Thyroid gland (tissue), 4 donors: ENCODE data around the gene PCDHGB6. TPM values are rescaled to one million over a fixed set of nuclear protein-coding genes. Genes with fewer than 3 reads are reported as not detected.

Experiments
- DNase-seq, 2 donors: peaks; one replicate each; pipeline ENCODE4 v3.0.0-alpha.2; 2019
- H3K27ac ChIP-seq, 3 donors: fragments of 200-600 bp; sonication (generic); 1 replicate in 2 of 3; 2 replicates in 1 of 3; pipeline ENCODE4 v1.5.1; 2016 to 2019; ENCODE audit warnings: mild to moderate bottlenecking in 1 of 3, moderate library complexity in 1 of 3
- H3K27me3 ChIP-seq: fragments of 200-600 bp; sonication (generic); one replicate; pipeline ENCODE4 v1.5.1; 2019
- H3K36me3 ChIP-seq, 2 donors: fragments of 200-600 bp; sonication (generic); one replicate each; pipeline ENCODE4 v1.5.1; 2016 to 2019
- H3K4me1 ChIP-seq, 2 donors: fragments of 200-600 bp; sonication (generic); one replicate each; pipeline ENCODE4 v1.5.1; 2017 to 2019
- H3K4me3 ChIP-seq, 3 donors: fragments of 200-600 bp; sonication (generic); replicated peaks in 1 of 3; 1 replicate in 2 of 3; 2 replicates in 1 of 3; pipeline ENCODE4 v1.5.1; 2016; ENCODE audit warnings: mild to moderate bottlenecking in 1 of 3
- H3K9me3 ChIP-seq: fragments of 200-600 bp; sonication (generic); one replicate; pipeline ENCODE4 v1.5.1; 2017
- POLR2A ChIP-seq, 2 donors: fragments of 450-650 bp; IDR thresholded peaks; one replicate each; pipeline ENCODE4 v1.6.1; 2017; ENCODE audit warnings: antibody characterized with exemption in 2 of 2, mild to moderate bottlenecking in 2 of 2, moderate library complexity in 1 of 2
- WGBS, 2 donors: methylation state at CpG; one replicate each; pipeline ENCODE4 v1.1.5; 2017; 5-methylcytosine and 5-hydroxymethylcytosine counted together
- intact Hi-C: fragments of 100-400 bp; cut with DNase I; formaldehyde crosslinking; loops from one replicate; pipeline ENCODE4 v1.15.1; 2023
- total RNA-seq, 4 donors: library from RNA; depleted of rRNA; stranded (reverse); fragments of >200 nt; gene quantifications; one replicate each; pipeline ENCODE4 v1.2.3, GENCODE V29; 2016
- TF ChIP-seq, protein P1 (sequence below), 6 experiments: fragments of 200-600 bp in 3 of 6; fragments of 450-650 bp in 3 of 6; sonication (generic) in 3 of 6; IDR thresholded peaks; one replicate each; pipeline ENCODE4 v1.5.1; 2016 to 2019; ENCODE audit warnings: antibody characterized with exemption in 6 of 6, mild to moderate bottlenecking in 2 of 6, inconsistent platforms in 1 of 6, moderate library complexity in 1 of 6

PCDHGB6 gene
- total RNA-seq, 4 donors from 2014 or later: 9.5 to 11.4 (median 10.9) TPM

DNA sequence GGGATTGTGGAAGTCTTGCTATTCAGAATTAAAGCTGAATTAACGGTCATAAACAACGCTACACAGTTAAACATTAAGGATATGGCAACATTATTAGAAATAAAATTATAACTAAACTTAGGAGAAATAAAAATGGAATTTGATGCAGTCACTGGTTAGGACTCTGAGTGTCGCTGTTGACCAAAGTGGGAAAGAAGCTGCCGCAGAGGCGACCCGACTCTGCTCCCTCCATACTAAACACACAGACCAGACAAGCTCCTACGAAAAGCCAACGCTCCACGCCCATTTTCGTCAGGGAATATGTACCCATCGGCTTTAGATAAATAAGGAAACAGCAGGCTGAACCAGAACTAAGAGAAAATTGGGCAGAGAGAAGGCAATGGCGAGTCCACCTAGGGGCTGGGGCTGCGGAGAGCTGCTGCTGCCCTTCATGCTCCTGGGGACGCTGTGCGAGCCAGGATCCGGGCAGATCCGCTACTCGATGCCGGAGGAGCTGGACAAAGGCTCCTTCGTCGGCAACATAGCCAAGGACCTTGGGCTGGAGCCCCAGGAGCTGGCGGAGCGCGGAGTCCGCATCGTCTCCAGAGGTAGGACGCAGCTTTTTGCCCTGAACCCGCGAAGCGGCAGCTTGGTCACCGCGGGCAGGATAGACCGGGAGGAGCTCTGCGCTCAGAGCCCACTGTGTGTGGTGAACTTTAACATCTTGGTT lies 43.7 kb upstream of the PCDHGB6 start, which contains the start of gene PCDHGA5:
Gene PCDHGA5, plus strand, starts transcription at position 211 of the 709 bp plus-strand sequence. Its CDS starts 169 bp downstream, at position 380.
- no peak within 1 kb of the TSS for H3K4me3 ChIP-seq
- intact Hi-C loops: no loop called here
- no peaks in the 10 kb centered on the region for H3K36me3 ChIP-seq

DNA sequence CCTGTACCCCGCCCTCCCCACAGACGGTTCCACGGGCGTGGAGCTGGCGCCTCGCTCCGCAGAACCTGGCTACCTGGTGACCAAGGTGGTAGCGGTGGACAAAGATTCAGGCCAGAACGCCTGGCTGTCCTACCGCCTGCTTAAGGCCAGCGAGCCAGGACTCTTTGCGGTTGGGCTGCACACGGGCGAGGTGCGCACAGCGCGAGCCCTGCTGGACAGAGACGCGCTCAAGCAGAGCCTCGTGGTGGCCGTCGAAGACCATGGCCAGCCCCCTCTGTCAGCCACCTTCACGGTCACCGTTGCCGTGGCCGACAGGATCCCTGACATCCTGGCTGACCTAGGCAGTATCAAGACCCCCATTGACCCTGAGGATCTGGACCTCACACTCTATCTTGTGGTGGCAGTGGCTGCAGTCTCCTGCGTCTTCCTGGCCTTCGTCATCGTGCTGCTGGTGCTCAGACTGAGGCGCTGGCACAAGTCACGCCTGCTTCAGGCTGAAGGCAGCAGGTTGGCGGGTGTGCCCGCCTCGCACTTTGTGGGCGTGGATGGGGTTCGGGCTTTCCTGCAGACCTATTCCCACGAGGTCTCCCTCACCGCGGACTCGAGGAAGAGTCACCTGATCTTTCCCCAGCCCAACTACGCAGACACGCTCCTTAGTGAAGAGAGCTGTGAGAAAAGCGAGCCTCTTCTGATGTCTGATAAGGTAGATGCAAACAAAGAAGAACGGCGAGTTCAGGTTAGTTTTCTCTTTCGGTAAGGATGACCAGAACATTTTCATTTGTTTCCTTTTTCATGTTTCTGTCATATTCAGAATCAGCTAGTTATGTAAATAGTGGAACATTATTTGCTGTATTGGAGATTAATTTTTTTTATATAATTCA lies 41.6 kb upstream of the PCDHGB6 start:
- WGBS, 2 donors: 30 to 38% methylated on average over 27 to 29 of the region's 46 CpGs
- H3K9me3 ChIP-seq: peaks cover 4% of the 10 kb centered on the region
- no peaks in the 10 kb centered on the region for H3K4me1 ChIP-seq
- H3K4me3 ChIP-seq: no peak overlapping the region
- intact Hi-C loops: no loop called here
- DNase-seq: no peak
- H3K27me3 ChIP-seq: no peaks in the 10 kb centered on the region
- TF ChIP-seq, protein P1, sequence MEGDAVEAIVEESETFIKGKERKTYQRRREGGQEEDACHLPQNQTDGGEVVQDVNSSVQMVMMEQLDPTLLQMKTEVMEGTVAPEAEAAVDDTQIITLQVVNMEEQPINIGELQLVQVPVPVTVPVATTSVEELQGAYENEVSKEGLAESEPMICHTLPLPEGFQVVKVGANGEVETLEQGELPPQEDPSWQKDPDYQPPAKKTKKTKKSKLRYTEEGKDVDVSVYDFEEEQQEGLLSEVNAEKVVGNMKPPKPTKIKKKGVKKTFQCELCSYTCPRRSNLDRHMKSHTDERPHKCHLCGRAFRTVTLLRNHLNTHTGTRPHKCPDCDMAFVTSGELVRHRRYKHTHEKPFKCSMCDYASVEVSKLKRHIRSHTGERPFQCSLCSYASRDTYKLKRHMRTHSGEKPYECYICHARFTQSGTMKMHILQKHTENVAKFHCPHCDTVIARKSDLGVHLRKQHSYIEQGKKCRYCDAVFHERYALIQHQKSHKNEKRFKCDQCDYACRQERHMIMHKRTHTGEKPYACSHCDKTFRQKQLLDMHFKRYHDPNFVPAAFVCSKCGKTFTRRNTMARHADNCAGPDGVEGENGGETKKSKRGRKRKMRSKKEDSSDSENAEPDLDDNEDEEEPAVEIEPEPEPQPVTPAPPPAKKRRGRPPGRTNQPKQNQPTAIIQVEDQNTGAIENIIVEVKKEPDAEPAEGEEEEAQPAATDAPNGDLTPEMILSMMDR (IDR thresholded peaks at IDR 0.05): no peak
- no peak for TF ChIP-seq POLR2A (IDR thresholded peaks at IDR 0.05)
- H3K27ac ChIP-seq: no peak overlapping the region
- no peaks in the 10 kb centered on the region for H3K36me3 ChIP-seq

More for the DNA sequence above, 43.7 kb upstream of the PCDHGB6 start, which contains the start of gene PCDHGA5:
- Histone ChIP-seq H3K4me1 (no peaks in the 10 kb centered on the region), H3K9me3 (peaks cover 4% of the 10 kb centered on the region), H3K27ac (no peak within 1 kb of the TSS), H3K27me3 (no peaks in the 10 kb centered on the region)
- DNase-seq: no peak
- 10 to 20% methylated on average over 24 to 30 of the region's 34 CpGs for WGBS, 2 donors
- TF ChIP-seq, protein P1 (IDR thresholded peaks at IDR 0.05): no peak
- no peak for TF ChIP-seq POLR2A (IDR thresholded peaks at IDR 0.05)

DNA sequence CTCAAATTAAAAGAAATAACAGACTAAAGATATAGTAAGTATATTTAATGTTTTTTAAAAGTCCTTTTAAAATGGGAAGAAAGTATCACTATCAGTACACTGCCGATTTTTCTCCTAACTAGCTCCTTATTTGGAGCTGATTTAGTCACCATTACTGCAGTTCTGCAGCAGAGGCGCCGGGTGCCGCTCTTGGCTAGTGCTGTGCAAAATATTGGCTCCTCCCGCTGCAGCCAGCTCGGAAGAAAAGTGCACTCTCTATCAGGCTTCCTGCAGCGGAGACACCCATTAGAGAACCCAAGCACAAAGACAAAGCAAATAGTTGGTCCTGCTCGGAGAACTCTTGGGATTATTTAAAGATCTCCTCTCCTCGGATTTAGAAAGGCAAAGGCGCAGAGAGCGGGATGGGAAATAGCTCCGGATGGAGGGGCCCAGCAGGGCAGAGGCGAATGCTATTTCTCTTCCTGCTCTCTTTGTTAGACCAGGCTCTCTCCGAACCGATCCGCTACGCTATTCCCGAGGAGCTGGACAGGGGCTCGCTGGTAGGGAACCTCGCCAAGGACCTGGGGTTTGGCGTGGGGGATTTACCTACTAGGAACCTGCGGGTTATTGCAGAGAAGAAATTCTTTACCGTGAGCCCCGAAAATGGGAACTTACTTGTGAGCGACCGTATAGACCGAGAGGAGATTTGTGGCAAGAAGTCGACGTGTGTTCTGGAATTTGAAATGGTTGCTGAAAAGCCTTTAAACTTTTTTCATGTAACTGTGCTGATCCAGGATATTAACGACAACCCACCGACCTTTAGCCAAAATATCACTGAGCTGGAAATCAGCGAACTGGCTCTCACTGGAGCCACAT lies 37.6 kb upstream of the PCDHGB6 start, which contains the start of gene PCDHGB3:
Gene PCDHGB3, plus strand, starts transcription at position 249 of the 855 bp plus-strand sequence. Its CDS starts 153 bp downstream, at position 402.
- no peaks in the 10 kb centered on the region for H3K36me3 ChIP-seq
- H3K4me3 ChIP-seq: no peak within 1 kb of the TSS
- peak; percentile 50 to 56 for DNase-seq
- no peaks in the 10 kb centered on the region for H3K27me3 ChIP-seq
- intact Hi-C loops: no loop called here
- TF ChIP-seq, protein P1 (IDR thresholded peaks at IDR 0.05): peak in 3 of 6 experiments; percentile 31 to 46 (median 36)
- TF ChIP-seq POLR2A (IDR thresholded peaks at IDR 0.05): no peak
- 13 to 18% methylated on average over 32 of the region's 32 CpGs for WGBS, 2 donors
- H3K4me1 ChIP-seq: no peaks in the 10 kb centered on the region
- H3K27ac ChIP-seq: no peak within 1 kb of the TSS
- no peaks in the 10 kb centered on the region for H3K9me3 ChIP-seq

DNA sequence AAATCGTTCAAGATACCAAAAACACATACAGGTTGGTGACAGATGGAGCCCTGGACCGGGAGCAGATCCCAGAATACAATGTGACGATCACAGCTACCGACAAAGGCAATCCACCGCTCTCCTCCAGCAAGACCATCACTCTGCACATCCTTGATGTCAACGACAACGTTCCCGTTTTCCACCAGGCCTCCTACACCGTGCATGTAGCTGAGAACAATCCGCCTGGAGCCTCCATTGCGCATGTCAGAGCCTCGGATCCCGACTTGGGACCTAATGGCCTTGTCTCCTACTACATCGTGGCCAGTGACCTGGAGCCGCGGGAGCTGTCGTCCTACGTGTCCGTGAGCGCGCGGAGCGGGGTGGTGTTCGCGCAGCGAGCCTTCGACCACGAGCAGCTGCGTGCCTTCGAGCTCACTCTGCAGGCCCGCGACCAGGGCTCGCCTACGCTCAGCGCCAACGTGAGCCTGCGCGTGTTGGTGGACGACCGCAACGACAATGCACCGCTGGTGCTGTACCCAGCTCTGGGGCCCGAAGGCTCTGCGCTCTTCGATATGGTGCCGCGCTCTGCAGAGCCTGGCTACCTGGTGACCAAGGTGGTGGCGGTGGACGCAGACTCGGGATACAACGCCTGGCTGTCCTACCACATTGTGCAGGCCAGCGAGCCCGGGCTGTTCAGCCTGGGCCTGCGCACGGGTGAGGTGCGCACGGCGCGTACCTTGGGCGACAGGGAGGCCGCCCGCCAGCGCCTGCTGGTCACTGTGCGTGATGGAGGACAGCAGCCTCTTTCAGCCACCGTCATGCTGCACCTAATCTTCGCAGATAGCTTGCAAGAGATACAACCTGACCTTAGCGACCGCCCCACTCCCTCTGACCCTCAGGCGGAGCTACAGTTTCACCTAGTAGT lies 36.0 kb upstream of the PCDHGB6 start:
- intact Hi-C loops: no loop called here
- Histone ChIP-seq H3K27me3 (no peaks in the 10 kb centered on the region), H3K4me3 (no peak overlapping the region), H3K9me3 (no peaks in the 10 kb centered on the region), H3K36me3 (no peaks in the 10 kb centered on the region), H3K27ac (no peak overlapping the region), H3K4me1 (no peaks in the 10 kb centered on the region)
- TF ChIP-seq, protein P1 (IDR thresholded peaks at IDR 0.05): no peak
- TF ChIP-seq POLR2A (IDR thresholded peaks at IDR 0.05): no peak
- no peak for DNase-seq
- 26 to 49% methylated on average over 19 to 45 of the region's 69 CpGs for WGBS, 2 donors
